HUES48 (cell line): Measurements from ENCODE around the gene UTP11.

ENCODE experiments used
- H3K27ac ChIP-seq: one replicate; pipeline ENCODE4 v1.7.0; 2013; ENCODE audit warnings: low read depth, low read length, inconsistent platforms
- H3K27me3 ChIP-seq: 2 replicates; pipeline ENCODE4 v1.6.1; 2013; ENCODE audit warnings: mild to moderate bottlenecking, low read length; ENCODE audit not compliant: control insufficient read depth, insufficient read depth
- H3K36me3 ChIP-seq: 2 replicates; pipeline ENCODE4 v1.6.1; 2013; ENCODE audit warnings: low read length; ENCODE audit not compliant: control insufficient read depth, insufficient read depth
- H3K4me1 ChIP-seq: 2 replicates; pipeline ENCODE4 v1.6.1; 2013; ENCODE audit warnings: mild to moderate bottlenecking, low read length; ENCODE audit not compliant: control insufficient read depth, insufficient read depth
- H3K4me3 ChIP-seq: 2 replicates; pipeline ENCODE4 v1.5.1; 2013; ENCODE audit warnings: mild to moderate bottlenecking, low read depth, low read length
- H3K9ac ChIP-seq: 2 replicates; pipeline ENCODE4 v1.6.1; 2013; ENCODE audit warnings: mild to moderate bottlenecking, low read depth, low read length, moderate library complexity
- H3K9me3 ChIP-seq: 2 replicates; pipeline ENCODE4 v1.6.1; 2013; ENCODE audit warnings: low read length; ENCODE audit not compliant: control insufficient read depth, insufficient read depth

The UTP11 gene

GRCh38 chr1:38041936-38042834 lies 29.7 kb downstream of the UTP11 start:
- Histone ChIP-seq H3K9me3 (no peaks in the 10 kb centered on the region), H3K4me3 (no peak overlapping the region), H3K36me3 (0 out of 2 replicates have a peak, but pooled peaks cover 8% of the 10 kb centered on the region), H3K27me3 (peaks cover 52% of the 10 kb centered on the region), H3K9ac (no peak overlapping the region), H3K4me1 (no peaks in the 10 kb centered on the region; the same call in 1 of the 2 replicates), H3K27ac (no peak overlapping the region)

DNA sequence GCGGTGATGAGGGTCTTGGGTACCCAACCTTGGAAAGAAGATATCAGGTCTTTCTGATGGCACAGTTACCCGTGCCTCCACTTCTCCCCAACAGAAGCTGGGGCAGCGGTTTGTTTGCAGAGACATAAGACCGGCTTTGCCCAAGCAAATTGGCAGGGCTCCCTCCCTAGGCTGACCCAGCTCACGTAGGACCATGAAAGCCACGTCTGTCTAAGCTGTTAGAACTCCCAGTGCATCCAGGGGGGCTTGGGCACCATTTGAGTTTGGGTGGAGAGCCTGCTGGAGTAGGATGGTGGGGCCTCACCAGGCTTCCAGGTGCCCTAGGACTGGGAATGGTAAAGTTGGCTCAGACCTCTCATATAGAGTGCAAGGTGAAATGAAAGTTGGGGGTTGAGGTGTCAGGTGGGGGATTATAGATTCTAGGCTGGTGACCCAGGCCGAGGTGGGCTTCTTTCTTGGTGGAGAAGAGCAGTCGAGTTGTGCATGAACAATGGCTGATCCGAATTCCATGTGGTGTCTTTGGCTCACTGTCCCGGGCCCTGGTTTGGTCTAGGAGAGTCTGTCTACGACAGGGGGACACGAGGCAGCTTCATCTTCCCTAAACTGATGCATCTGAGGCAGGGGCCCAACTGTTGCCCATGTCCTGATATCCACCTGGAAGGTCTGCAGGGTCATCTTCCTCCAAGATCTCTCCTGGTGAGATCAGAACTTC lies 30.7 kb downstream of the UTP11 start:
- Histone ChIP-seq H3K9me3 (no peaks in the 10 kb centered on the region), H3K36me3 (0 out of 2 replicates have a peak, but pooled peaks cover 8% of the 10 kb centered on the region), H3K27ac (no peak overlapping the region), H3K4me1 (peaks cover 4% of the 10 kb centered on the region; the same call in 1 of the 2 replicates), H3K27me3 (peaks cover 62% of the 10 kb centered on the region), H3K4me3 (peak overlapping the region; percentile 66), H3K9ac (no peak overlapping the region)

DNA sequence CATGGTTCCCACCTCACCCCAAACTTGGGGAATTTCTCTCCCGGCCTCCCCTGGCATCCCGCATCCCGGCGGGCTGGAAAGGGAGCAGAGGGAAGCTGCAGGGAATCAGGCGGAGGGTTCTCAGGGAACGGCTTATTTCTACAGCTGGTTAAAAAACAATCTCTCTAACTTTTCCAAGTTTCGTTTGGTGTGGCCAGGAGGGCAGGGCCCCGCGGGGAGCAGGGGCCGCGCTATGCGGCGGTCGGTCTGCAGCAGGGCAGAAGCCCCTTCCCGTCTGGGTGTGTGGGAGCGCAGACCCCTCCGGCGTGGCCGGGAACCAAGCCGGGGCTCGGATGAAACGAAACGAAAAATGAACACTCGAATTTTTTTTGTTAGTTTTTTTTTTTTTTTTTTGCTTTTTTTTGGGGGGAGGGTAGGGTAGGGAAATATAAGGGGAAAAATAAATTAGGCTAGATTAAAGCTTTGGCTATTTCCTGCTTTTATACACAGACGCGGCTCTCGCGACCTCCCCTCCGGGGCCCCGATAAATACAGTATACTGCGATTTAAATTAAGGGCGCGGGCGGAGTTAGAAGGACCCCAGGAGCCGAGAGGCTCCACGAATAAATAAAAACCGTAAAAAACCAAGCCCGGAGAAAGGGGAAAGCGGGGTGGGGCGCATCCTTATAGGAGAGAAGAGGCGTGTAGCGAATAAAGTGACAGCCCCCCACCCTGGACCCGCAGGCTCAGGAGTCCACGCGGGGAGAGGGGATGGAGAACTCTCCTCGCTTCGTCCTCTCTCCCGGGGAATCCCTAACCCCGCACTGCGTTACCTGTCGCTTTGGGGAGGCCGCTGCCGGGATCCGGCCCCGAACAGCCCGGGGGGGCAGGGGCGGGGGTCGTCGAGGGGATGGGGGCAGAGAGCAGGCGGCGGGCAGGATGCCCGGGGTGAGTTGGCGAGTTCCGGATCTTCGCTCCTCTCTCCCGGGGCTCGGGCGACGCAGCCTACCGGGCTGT lies 32.0 kb downstream of the UTP11 start:
- peak overlapping the region; percentile 66 for H3K4me3 ChIP-seq
- no peak overlapping the region for H3K9ac ChIP-seq
- peaks cover 75% of the 10 kb centered on the region for H3K27me3 ChIP-seq

GRCh38 chr1:38045401-38046332 lies 33.1 kb downstream of the UTP11 start:
- 0 out of 2 replicates have a peak, but pooled peaks cover 8% of the 10 kb centered on the region for H3K36me3 ChIP-seq
- no peaks in the 10 kb centered on the region for H3K9me3 ChIP-seq
- H3K27ac ChIP-seq, result no peak overlapping the region
- H3K27me3 ChIP-seq, result peaks cover 76% of the 10 kb centered on the region
- H3K9ac ChIP-seq, result no peak overlapping the region
- H3K4me1 ChIP-seq, result peaks cover 6% of the 10 kb centered on the region; the same call in 1 of the 2 replicates
- H3K4me3 ChIP-seq, result peak overlapping the region; percentile 66

More for the DNA sequence above, 32.0 kb downstream of the UTP11 start:
- Histone ChIP-seq H3K36me3 (0 out of 2 replicates have a peak, but pooled peaks cover 8% of the 10 kb centered on the region), H3K9me3 (no peaks in the 10 kb centered on the region), H3K27ac (no peak overlapping the region), H3K4me1 (peaks cover 6% of the 10 kb centered on the region; the same call in 1 of the 2 replicates)

DNA sequence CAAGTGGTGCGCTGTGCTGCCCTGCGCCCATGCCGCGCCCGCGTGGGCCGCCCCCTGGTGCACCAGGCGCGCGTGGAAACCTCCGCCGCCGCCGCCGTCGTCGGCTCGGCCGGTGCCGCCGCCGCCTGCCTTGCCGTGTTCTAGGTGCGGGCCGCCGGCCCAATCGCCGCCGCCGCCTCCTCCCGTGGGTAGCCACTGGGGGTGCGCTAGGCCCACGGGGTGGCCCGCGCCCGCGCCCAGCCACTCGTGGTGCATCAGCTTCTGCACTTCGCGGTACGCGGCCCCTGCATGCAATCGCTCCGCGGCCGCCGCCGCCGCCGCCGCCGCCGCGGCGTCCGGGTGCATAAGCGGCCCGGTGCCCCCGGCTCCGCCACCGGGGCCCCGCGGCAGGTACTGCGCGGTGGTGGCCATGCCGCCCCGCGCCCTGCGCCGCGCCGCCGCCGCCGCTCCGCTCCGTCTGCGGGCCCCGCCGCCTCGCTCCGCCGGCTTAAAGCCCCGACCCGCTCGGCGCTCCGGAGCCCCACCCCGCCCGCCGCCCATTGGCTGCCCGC lies 33.9 kb downstream of the UTP11 start, which contains the start of gene POU3F1:
Gene POU3F1, minus strand, starts transcription at position 461 of the 551 bp plus-strand sequence. Its CDS starts 50 bp downstream, at position 411.
- Histone ChIP-seq H3K4me1 (peaks cover 6% of the 10 kb centered on the region; the same call in 1 of the 2 replicates), H3K9me3 (no peaks in the 10 kb centered on the region), H3K36me3 (0 out of 2 replicates have a peak, but pooled peaks cover 8% of the 10 kb centered on the region), H3K4me3 (peak within 1 kb of the TSS; percentile 72), H3K27ac (no peak within 1 kb of the TSS), H3K9ac (no peak within 1 kb of the TSS), H3K27me3 (peaks cover 73% of the 10 kb centered on the region)

DNA sequence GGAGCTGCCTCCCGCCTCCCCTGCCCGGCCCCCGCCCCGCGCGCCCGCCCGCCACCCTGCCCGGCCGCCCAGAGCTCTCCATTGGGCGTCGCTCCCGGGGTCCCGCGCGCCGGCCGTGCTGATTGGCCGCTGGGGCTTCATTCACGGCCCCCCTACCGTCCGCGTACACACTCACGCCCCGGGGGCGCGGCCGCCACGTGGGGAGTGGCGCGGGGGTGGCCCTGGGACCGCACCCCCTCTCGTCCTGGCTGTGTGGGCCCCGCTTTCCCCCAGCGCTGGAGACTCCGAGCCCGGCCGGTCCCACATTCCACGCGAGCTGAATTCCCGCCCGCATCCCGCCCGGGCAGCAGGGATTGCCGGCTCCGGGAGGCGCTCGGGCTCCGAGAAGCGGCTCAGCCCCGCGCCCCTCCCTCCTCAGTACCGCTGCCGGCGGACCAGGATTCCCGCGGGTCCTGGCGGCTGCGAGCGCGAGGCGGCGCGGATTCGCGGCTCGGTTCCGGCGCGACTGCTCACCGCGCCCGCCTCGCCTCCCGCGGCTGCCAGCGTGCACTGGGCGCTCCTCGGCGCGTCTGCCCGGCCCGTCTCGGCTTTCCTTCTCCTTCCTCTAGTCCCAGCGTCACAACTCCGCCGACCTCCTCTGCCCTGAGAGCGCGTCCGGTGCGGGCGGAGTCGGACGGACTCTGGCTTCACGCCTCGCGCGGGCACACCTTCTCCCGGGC lies 34.5 kb downstream of the UTP11 start:
- no peak overlapping the region for H3K27ac ChIP-seq
- no peak overlapping the region for H3K9ac ChIP-seq
- peaks cover 10% of the 10 kb centered on the region; the same call in 1 of the 2 replicates for H3K4me1 ChIP-seq
- H3K4me3 ChIP-seq, result peak overlapping the region; percentile 72
- peaks cover 70% of the 10 kb centered on the region for H3K27me3 ChIP-seq
- H3K36me3 ChIP-seq, result 0 out of 2 replicates have a peak, but pooled peaks cover 8% of the 10 kb centered on the region
- H3K9me3 ChIP-seq, result no peaks in the 10 kb centered on the region

GRCh38 chr1:38047603-38048141 lies 35.1 kb downstream of the UTP11 start:
- Histone ChIP-seq H3K9ac (no peak overlapping the region), H3K36me3 (0 out of 2 replicates have a peak, but pooled peaks cover 8% of the 10 kb centered on the region), H3K4me1 (peaks cover 15% of the 10 kb centered on the region; the same call in 1 of the 2 replicates), H3K27ac (no peak overlapping the region), H3K9me3 (no peaks in the 10 kb centered on the region), H3K27me3 (peaks cover 64% of the 10 kb centered on the region), H3K4me3 (peak overlapping the region; percentile 72)

DNA sequence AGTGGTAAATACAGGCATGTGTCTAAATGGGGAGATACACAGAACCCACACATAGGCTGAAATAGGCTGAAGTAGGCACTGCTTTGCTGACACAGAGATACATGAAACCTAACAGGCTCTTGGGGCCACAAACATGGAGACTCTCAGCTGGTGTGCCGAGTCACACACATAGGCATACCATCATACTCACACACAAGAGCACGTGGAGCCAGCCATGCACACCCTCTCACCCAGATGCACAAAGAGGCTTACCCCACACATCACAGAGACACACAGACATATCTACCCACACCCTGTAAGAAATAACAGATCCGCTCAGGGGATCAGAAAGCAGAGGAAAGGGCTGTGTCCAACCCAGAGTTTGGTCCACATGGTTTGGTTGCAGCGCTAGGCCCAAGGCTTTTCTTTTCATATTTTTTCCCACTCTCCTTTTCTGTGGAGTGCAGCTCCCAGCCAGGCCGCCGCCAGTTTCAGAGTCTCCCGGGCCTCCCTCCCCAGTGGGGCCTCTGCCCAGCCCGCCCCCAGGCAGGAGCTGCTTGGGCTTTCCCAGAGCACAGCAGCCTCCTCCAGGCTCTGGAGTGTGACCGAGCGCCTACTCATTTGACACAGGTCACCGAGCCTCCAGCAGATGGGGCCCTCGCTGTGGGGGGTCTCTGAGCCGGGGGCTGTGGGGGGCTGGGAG lies 38.0 kb downstream of the UTP11 start:
- H3K9me3 ChIP-seq, result no peaks in the 10 kb centered on the region
- H3K4me3 ChIP-seq, result no peak overlapping the region
- no peak overlapping the region for H3K9ac ChIP-seq
- H3K36me3 ChIP-seq, result no peaks in the 10 kb centered on the region
- no peak overlapping the region for H3K27ac ChIP-seq
- H3K4me1 ChIP-seq, result peaks cover 25% of the 10 kb centered on the region
- H3K27me3 ChIP-seq, result peaks cover 35% of the 10 kb centered on the region
